K562 (cell line): ENCODE results near the gene ADK. TPM values are rescaled to one million over a fixed set of nuclear protein-coding genes. Genes with fewer than 3 reads are reported as not detected.

Experiments used
- BCLAF1 ChIP-seq, 2 experiments: fragments of 450-650 bp in 1 of 2; IDR thresholded peaks; 2 replicates each; pipeline ENCODE4 v1.6.1; 2011 to 2017; ENCODE audit warnings: low read depth in 2 of 2, antibody characterized with exemption in 1 of 2, borderline replicate concordance in 1 of 2, low read length in 1 of 2, mild to moderate bottlenecking in 1 of 2, mixed read lengths in 1 of 2; ENCODE audit not compliant: control insufficient read depth in 1 of 2
- HSF4 ChIP-seq: fragments of 250-450 bp; sonication (Bioruptor Pico); IDR thresholded peaks from 2 replicates; pipeline ENCODE4 v2.1.2; 2022; ENCODE audit warnings: mild to moderate bottlenecking, moderate library complexity, borderline replicate concordance
- RBM39 ChIP-seq: fragments of 200-400 bp; formaldehyde crosslinking; optimal IDR thresholded peaks from 2 replicates; pipeline ENCODE3; 2018; ENCODE audit warnings: low read depth, low read length
- RFX5 ChIP-seq: IDR thresholded peaks from 2 replicates; pipeline ENCODE4 v1.6.1; 2011; ENCODE audit warnings: low read depth, mild to moderate bottlenecking, improper control_type of control experiment, low read length
- STAT5B ChIP-seq: fragments of 250-450 bp; sonication (Bioruptor Pico); IDR thresholded peaks from 2 replicates; pipeline ENCODE4 v1.8.0; 2021; ENCODE audit warnings: mild to moderate bottlenecking, inconsistent platforms
- ZNF212 ChIP-seq: fragments of 450-650 bp; formaldehyde crosslinking; IDR thresholded peaks from 2 replicates; pipeline ENCODE4 v1.4.0; 2020; ENCODE audit warnings: mild to moderate bottlenecking
- polyA plus RNA-seq, 8 experiments: library from polyadenylated mRNA; depleted of rRNA in 4 of 8; stranded (reverse) in 5 of 8; unstranded in 3 of 8; fragments of >200 nt; fragmentation: Nextera tagmentation in 2 of 8; fragmentation: Illumina TruSeq in 1 of 8; extraction: Ambion mirVana in 2 of 8; extraction: Trizol in 1 of 8; gene quantifications; 2 replicates each; pipeline versions ENCODE4 v1.2.1 to v1.2.3, GENCODE V29; 2011 to 2014; ENCODE audit warnings: inconsistent platforms in 1 of 8, missing spikeins in 1 of 8
- total RNA-seq, 7 experiments: library from RNA; depleted of rRNA in 6 of 7; stranded (reverse); fragments of >200 nt in 6 of 7; fragmentation: Illumina TruSeq in 2 of 7; extraction: Trizol in 2 of 7; gene quantifications; 2 replicates each; pipeline versions ENCODE4 v1.2.1 to v1.2.3, GENCODE V29; 2011 to 2021; ENCODE audit warnings: low replicate concordance in 1 of 7
- TF ChIP-seq, protein P1 (sequence below): sonication (generic); formaldehyde crosslinking; IDR thresholded peaks from 2 replicates; pipeline ENCODE4 v1.8.1; 2022; ENCODE audit warnings: missing genetic modification reagents
- TF ChIP-seq, protein P2 (sequence below): IDR thresholded peaks from 2 replicates; pipeline ENCODE4 v1.6.1; 2016; ENCODE audit warnings: missing genetic modification characterization, missing compliant biosample characterization

Gene ADK
- total and polyA plus RNA-seq, 9 of the 15 experiments (the other 6 are each of a cell fraction or from before 2014, with no cell fraction given): 54.2 to 97.8 (median 73.6) TPM

GRCh38 chr10:74437822-74438221, 286.8 kb downstream of the ADK start (continued):
- TF ChIP-seq, protein P1, sequence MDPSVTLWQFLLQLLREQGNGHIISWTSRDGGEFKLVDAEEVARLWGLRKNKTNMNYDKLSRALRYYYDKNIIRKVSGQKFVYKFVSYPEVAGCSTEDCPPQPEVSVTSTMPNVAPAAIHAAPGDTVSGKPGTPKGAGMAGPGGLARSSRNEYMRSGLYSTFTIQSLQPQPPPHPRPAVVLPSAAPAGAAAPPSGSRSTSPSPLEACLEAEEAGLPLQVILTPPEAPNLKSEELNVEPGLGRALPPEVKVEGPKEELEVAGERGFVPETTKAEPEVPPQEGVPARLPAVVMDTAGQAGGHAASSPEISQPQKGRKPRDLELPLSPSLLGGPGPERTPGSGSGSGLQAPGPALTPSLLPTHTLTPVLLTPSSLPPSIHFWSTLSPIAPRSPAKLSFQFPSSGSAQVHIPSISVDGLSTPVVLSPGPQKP (CRISPR knock-in tag): no peak
- TF ChIP-seq RFX5 (no peak), ZNF212 (CRISPR knock-in tag) (no peak), HSF4 (no peak), RBM39 (no peak), BCLAF1 (IDR thresholded peaks at IDR 0.05; ENCODE audit: borderline replicate concordance in 1 of 2, control insufficient read depth in 1 of 2, low read depth in 2 of 2, low read length in 1 of 2) (no peak), STAT5B (CRISPR knock-in tag) (no peak)
- TF ChIP-seq, protein P2, sequence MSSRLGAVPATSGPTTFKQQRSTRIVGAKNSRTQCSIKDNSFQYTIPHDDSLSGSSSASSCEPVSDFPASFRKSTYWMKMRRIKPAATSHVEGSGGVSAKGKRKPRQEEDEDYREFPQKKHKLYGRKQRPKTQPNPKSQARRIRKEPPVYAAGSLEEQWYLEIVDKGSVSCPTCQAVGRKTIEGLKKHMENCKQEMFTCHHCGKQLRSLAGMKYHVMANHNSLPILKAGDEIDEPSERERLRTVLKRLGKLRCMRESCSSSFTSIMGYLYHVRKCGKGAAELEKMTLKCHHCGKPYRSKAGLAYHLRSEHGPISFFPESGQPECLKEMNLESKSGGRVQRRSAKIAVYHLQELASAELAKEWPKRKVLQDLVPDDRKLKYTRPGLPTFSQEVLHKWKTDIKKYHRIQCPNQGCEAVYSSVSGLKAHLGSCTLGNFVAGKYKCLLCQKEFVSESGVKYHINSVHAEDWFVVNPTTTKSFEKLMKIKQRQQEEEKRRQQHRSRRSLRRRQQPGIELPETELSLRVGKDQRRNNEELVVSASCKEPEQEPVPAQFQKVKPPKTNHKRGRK: no peak
- TF ChIP-seq, all 486 proteins: peak for 0
